H1 (cell line): ENCODE measurements around the gene TMEM97.

Experiments used
- CBX5 ChIP-seq: fragments of 300-800, 300-1000 bp; sonication (generic); IDR thresholded peaks from 2 replicates; pipeline ENCODE4 v1.7.1; 2016; ENCODE audit warnings: antibody characterized with exemption, low read length, low read depth
- POLR2A ChIP-seq, 2 experiments: IDR thresholded peaks; 1 replicate in 1 of 2; 2 replicates in 1 of 2; pipeline ENCODE4 v1.6.1; 2011; ENCODE audit warnings: low read depth in 2 of 2, low read length in 2 of 2, mild to moderate bottlenecking in 2 of 2; ENCODE audit errors: control extremely low read depth in 1 of 2
- TCF12 ChIP-seq: IDR thresholded peaks from 2 replicates; pipeline ENCODE4 v1.6.1; 2011; ENCODE audit warnings: low read depth, mild to moderate bottlenecking, low read length
- TEAD4 ChIP-seq: IDR thresholded peaks from 2 replicates; pipeline ENCODE4 v1.6.1; 2012; ENCODE audit warnings: low read depth, low read length, inconsistent platforms, mixed read lengths
- YY1 ChIP-seq: IDR thresholded peaks from 2 replicates; pipeline ENCODE4 v1.6.1; 2011; ENCODE audit warnings: low read depth, mild to moderate bottlenecking, low read length
- ZNF274 ChIP-seq: IDR thresholded peaks from 2 replicates; pipeline ENCODE4 v1.7.0; 2012; ENCODE audit warnings: low read length, borderline replicate concordance; ENCODE audit errors: extremely low read depth
- TF ChIP-seq, protein P1 (sequence below), 3 experiments: IDR thresholded peaks; 1 replicate in 2 of 3; 2 replicates in 1 of 3; pipeline versions ENCODE4 v1.5.1 to v1.6.1; 2011; ENCODE audit warnings: low read length in 3 of 3, mild to moderate bottlenecking in 3 of 3, inconsistent platforms in 2 of 3, low read depth in 1 of 3, moderate library complexity in 1 of 3; ENCODE audit not compliant: insufficient read depth in 1 of 3; ENCODE audit errors: control extremely low read depth in 1 of 3

DNA sequence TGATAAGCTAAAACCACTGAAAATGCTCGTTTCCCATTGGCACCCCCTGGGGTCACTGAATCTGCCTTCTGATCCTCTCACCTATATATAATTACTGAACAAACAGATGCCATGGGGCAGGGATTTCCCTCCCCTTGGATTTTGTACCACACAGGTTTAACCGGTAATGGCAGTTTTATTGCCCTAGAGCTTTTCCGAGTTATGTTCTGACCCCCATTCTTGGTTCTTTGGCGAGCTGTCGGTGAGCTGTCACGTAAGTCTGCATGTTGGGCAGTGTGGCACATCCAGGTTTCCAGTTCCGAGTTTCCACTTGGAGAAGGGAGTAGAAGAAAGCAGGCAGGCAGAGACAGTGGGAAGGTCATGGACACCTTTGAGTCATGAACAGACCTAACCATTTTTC is 7.1 kb downstream of the TMEM97 start:
- TF ChIP-seq, protein P1, sequence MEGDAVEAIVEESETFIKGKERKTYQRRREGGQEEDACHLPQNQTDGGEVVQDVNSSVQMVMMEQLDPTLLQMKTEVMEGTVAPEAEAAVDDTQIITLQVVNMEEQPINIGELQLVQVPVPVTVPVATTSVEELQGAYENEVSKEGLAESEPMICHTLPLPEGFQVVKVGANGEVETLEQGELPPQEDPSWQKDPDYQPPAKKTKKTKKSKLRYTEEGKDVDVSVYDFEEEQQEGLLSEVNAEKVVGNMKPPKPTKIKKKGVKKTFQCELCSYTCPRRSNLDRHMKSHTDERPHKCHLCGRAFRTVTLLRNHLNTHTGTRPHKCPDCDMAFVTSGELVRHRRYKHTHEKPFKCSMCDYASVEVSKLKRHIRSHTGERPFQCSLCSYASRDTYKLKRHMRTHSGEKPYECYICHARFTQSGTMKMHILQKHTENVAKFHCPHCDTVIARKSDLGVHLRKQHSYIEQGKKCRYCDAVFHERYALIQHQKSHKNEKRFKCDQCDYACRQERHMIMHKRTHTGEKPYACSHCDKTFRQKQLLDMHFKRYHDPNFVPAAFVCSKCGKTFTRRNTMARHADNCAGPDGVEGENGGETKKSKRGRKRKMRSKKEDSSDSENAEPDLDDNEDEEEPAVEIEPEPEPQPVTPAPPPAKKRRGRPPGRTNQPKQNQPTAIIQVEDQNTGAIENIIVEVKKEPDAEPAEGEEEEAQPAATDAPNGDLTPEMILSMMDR (IDR thresholded peaks at IDR 0.05; ENCODE audit: control extremely low read depth in 1 of 3, insufficient read depth in 1 of 3, low read depth in 1 of 3, low read length in 3 of 3): no peak
- TF ChIP-seq POLR2A (IDR thresholded peaks at IDR 0.05; ENCODE audit: control extremely low read depth in 1 of 2, low read depth in 2 of 2, low read length in 2 of 2) (no peak), TCF12 (no peak), TEAD4 (no peak), CBX5 (no peak), YY1 (no peak), ZNF274 (no peak)
